Measurements from ENCODE around the gene CDYL2. TPM values are rescaled to one million over a fixed set of nuclear protein-coding genes. Genes with fewer than 3 reads are reported as not detected.

CDYL2 gene
- total and polyA plus RNA-seq, 2 donors (not counting 3 experiments of a cell fraction or from before 2014, with no cell fraction given): 7.1 to 71.3 TPM

DNA sequence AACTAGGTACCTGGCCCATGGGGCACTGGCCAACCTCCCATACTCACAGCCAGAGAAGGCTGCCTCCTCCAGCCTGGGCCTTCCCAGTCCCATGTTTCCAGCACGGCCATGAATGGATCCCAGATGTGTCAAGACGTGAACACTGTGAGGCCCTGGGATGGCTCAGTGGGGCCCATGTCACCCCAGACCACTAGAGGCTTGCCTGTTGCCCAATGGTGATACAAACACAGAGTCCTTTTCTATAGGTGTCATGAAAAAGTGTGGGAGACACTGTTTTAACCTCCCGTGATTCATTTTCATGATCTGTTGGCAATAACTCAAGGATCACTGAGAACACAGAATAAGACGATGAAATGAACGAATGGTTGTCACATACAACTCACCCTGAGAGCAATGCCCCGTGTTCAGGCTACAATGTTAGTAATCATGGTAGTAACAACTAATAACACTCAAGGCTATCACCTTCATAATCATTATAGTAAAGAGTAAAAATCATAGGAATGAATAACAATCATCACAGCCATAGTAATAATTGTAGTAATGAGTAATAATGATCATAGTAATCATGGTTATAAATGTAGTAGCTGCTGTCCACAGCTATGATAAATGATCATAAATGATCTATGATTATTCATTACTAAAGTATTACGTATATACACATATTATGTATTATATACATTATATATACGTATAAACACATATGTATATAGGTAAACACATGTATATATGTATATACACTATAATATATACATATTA is 199.6 kb downstream of the CDYL2 start:
- no peak overlapping the region for H3K4me2 ChIP-seq (ENCODE audit: insufficient read depth, low read length)
- TF ChIP-seq EZH2 (IDR thresholded peaks at IDR 0.05; ENCODE audit: borderline replicate concordance, low read depth, low read length, severe bottlenecking) (no peak), MAX (IDR thresholded peaks at IDR 0.05; ENCODE audit: insufficient read depth, insufficient read length) (no peak), POLR2A (IDR thresholded peaks at IDR 0.05; ENCODE audit: low read depth, low read length) (no peak), CTCF (IDR thresholded peaks at IDR 0.05; ENCODE audit: extremely low read depth in 1 of 2, insufficient read depth in 1 of 2, low read depth in 1 of 2, low read length in 2 of 2) (no peak), FOS (IDR thresholded peaks at IDR 0.05; ENCODE audit: borderline replicate concordance, insufficient read depth, low read length) (no peak), GATA2 (IDR thresholded peaks at IDR 0.05; ENCODE audit: insufficient read depth, insufficient read length, low read depth, low read length) (no peak)

More for the DNA sequence above, 199.6 kb downstream of the CDYL2 start:
- Histone ChIP-seq H3K27ac (ENCODE audit: insufficient read depth, low read depth, low read length) (no peak overlapping the region), H3K4me1 (ENCODE audit: control insufficient read depth, extremely low read depth, insufficient read depth, low read length) (peaks cover 11% of the 10 kb centered on the region), H4K20me1 (replicated peaks; ENCODE audit: control insufficient read depth, extremely low read depth, insufficient read depth, low read length) (no peaks in the 10 kb centered on the region), H3K9me3 (replicated peaks; ENCODE audit: control insufficient read depth, insufficient read depth, low read length) (no peaks in the 10 kb centered on the region), H3K79me2 (ENCODE audit: control insufficient read depth, insufficient read depth, low read length) (no peaks in the 10 kb centered on the region), H3K9me1 (replicated peaks; ENCODE audit: control insufficient read depth, extremely low read depth, insufficient read depth, low read length) (no peaks in the 10 kb centered on the region), H3K36me3 (ENCODE audit: control insufficient read depth in 2 of 2, extremely low read depth in 1 of 2, insufficient read depth in 2 of 2, low read length in 2 of 2) (peaks cover 11 to 13% of the 10 kb centered on the region in 2 experiments), H2AFZ (ENCODE audit: low read depth, low read length) (no peak overlapping the region), H3K9ac (replicated peaks; ENCODE audit: extremely low read depth, insufficient read depth, low read length) (no peak overlapping the region), H3K27me3 (ENCODE audit: control insufficient read depth in 2 of 2, insufficient read depth in 2 of 2, low read length in 2 of 2) (no peaks in the 10 kb centered on the region), H3K4me3 (replicated peaks in 1 of 3; ENCODE audit: insufficient read depth in 1 of 3, low read depth in 1 of 3, low read length in 3 of 3) (no peak overlapping the region)
- FAIRE-seq: no peak
- dilution Hi-C loops (cut with MboI; ENCODE audit: extremely low pct_ligation_motif_present, low sequenced_read_pairs) (no loop called here), intact Hi-C loops (cut with micrococcal nuclease) (no loop called here)
- no TSS peak for BruUV-seq (replicated peaks)
- CTCF ChIA-PET: interaction anchor here (1.3 kb wide), 1 partner anchor 78 kb away, joined by 4 read pairs; no protein-coding TSS in a partner anchor
- POLR2A ChIA-PET: no interaction called here
- no peak for DNase-seq (ENCODE audit: low read depth, low spot score)
